WTC11 (cell line): ENCODE results near the gene CFAP251. TPM values are rescaled to one million over a fixed set of nuclear protein-coding genes. Genes with fewer than 3 reads are reported as not detected.

Experiments
- ATAC-seq: fragments of 200-7000 bp; cut with Tn5 transposase; 2 replicates; pipeline ENCODE4 v1.10.0; 2021; ENCODE audit warnings: mild to moderate bottlenecking, moderate library complexity
- CTCF ChIA-PET: fragments of 300-600 bp; sonication (Branson Sonifier 250); formaldehyde crosslinking; loops from one replicate; lab custom pipeline; 2021; ENCODE audit warnings: antibody characterized with exemption; lab: Charles Lee
- POLR2A ChIA-PET: fragments of 350-600 bp; sonication (Branson Sonifier 250); formaldehyde crosslinking; loops from one replicate; lab custom pipeline; 2021; ENCODE audit warnings: antibody characterized with exemption; lab: Charles Lee
- DNase-seq: peaks from one replicate; pipeline ENCODE4 v3.0.0; 2021; ENCODE audit warnings: low spot score
- H3K27ac Mint-ChIP-seq: 2 replicates; pipeline ENCODE4 v1.8.0; 2021; ENCODE audit warnings: mixed read lengths
- H3K27me3 Mint-ChIP-seq: 2 replicates; pipeline ENCODE4 v1.8.0; 2021; ENCODE audit warnings: low read depth, mild to moderate bottlenecking, moderate library complexity, mixed read lengths
- H3K36me3 Mint-ChIP-seq: 2 replicates; pipeline ENCODE4 v1.8.0; 2021; ENCODE audit warnings: mixed read lengths
- H3K4me1 Mint-ChIP-seq: 2 replicates; pipeline ENCODE4 v1.8.0; 2022; ENCODE audit warnings: mixed read lengths
- H3K4me3 Mint-ChIP-seq: 2 replicates; pipeline ENCODE4 v1.8.0; 2021; ENCODE audit warnings: mild to moderate bottlenecking, moderate library complexity, mixed read lengths
- H3K9me3 Mint-ChIP-seq: 2 replicates; pipeline ENCODE4 v1.8.0; 2021; ENCODE audit warnings: mixed read lengths
- CREB1 ChIP-seq: sonication (generic); formaldehyde crosslinking; IDR thresholded peaks from 2 replicates; pipeline ENCODE4 v1.8.0; 2023; ENCODE audit warnings: mild to moderate bottlenecking, missing genetic modification reagents
- HMGXB4 ChIP-seq: sonication (generic); formaldehyde crosslinking; IDR thresholded peaks from 2 replicates; pipeline ENCODE4 v1.8.1; 2023; ENCODE audit warnings: mild to moderate bottlenecking, moderate library complexity, missing genetic modification reagents
- MAX ChIP-seq: sonication (generic); formaldehyde crosslinking; IDR thresholded peaks from 2 replicates; pipeline ENCODE4 v1.8.0; 2022; ENCODE audit warnings: mild to moderate bottlenecking, missing genetic modification reagents
- MLX ChIP-seq: sonication (generic); formaldehyde crosslinking; IDR thresholded peaks from 2 replicates; pipeline ENCODE4 v1.8.1; 2023; ENCODE audit warnings: mild to moderate bottlenecking, missing genetic modification reagents, moderate library complexity
- MXD4 ChIP-seq: fragments of 250-450 bp; sonication (Bioruptor Pico); IDR thresholded peaks from 2 replicates; pipeline ENCODE4 v1.8.0; 2021; ENCODE audit warnings: mild to moderate bottlenecking, moderate library complexity, borderline replicate concordance
- NR2C2 ChIP-seq: sonication (generic); formaldehyde crosslinking; IDR thresholded peaks from 2 replicates; pipeline ENCODE4 v1.8.0; 2022; ENCODE audit warnings: mild to moderate bottlenecking, missing genetic modification reagents
- OVOL2 ChIP-seq: fragments of 250-450 bp; sonication (Bioruptor Pico); IDR thresholded peaks from 2 replicates; pipeline ENCODE4 v1.9.0; 2021; ENCODE audit warnings: mild to moderate bottlenecking, borderline replicate concordance
- STAT6 ChIP-seq: sonication (generic); formaldehyde crosslinking; conservative IDR thresholded peaks from 2 replicates; pipeline ENCODE4 v1.8.1; 2023; ENCODE audit warnings: mild to moderate bottlenecking, low read depth, missing genetic modification reagents, moderate library complexity
- TP53 ChIP-seq: sonication (generic); formaldehyde crosslinking; IDR thresholded peaks from 2 replicates; pipeline ENCODE4 v1.8.1; 2023; ENCODE audit warnings: mild to moderate bottlenecking, missing genetic modification reagents
- ZNF263 ChIP-seq: sonication (generic); formaldehyde crosslinking; IDR thresholded peaks from 2 replicates; pipeline ENCODE4 v1.8.1; 2022; ENCODE audit warnings: low read depth, mild to moderate bottlenecking, moderate library complexity, missing genetic modification reagents
- ZNF281 ChIP-seq: sonication (generic); formaldehyde crosslinking; IDR thresholded peaks from 2 replicates; pipeline ENCODE4 v1.8.0; 2023; ENCODE audit warnings: mild to moderate bottlenecking, missing genetic modification reagents
- total RNA-seq: library from RNA; stranded (reverse); gene quantifications from 3 replicates; pipeline ENCODE4 v1.2.3, GENCODE V29; 2021
- TF ChIP-seq, protein P1 (sequence below): sonication (generic); formaldehyde crosslinking; IDR thresholded peaks from 2 replicates; pipeline ENCODE4 v1.8.0; 2023; ENCODE audit warnings: missing genetic modification reagents, mild to moderate bottlenecking, borderline replicate concordance
- TF ChIP-seq, protein P2 (sequence below): sonication (generic); formaldehyde crosslinking; IDR thresholded peaks from 2 replicates; pipeline ENCODE4 v1.8.1; 2022; ENCODE audit warnings: low read depth, missing genetic modification reagents, borderline replicate concordance
- TF ChIP-seq, protein P3 (sequence below): sonication (generic); formaldehyde crosslinking; IDR thresholded peaks from 2 replicates; pipeline ENCODE4 v1.8.1; 2022; ENCODE audit warnings: low read depth, mild to moderate bottlenecking, moderate library complexity, missing genetic modification reagents, borderline replicate concordance

Gene CFAP251
- total RNA-seq, 1 experiment from 2014 or later = 3.1 TPM

GRCh38 chr12:122014781-122015180 lies 96.4 kb downstream of the CFAP251 start (continued):
- TF ChIP-seq MLX (CRISPR knock-in tag) (no peak), ZNF263 (CRISPR knock-in tag) (no peak), MXD4 (no peak), TP53 (no peak)
- TF ChIP-seq, protein P1, sequence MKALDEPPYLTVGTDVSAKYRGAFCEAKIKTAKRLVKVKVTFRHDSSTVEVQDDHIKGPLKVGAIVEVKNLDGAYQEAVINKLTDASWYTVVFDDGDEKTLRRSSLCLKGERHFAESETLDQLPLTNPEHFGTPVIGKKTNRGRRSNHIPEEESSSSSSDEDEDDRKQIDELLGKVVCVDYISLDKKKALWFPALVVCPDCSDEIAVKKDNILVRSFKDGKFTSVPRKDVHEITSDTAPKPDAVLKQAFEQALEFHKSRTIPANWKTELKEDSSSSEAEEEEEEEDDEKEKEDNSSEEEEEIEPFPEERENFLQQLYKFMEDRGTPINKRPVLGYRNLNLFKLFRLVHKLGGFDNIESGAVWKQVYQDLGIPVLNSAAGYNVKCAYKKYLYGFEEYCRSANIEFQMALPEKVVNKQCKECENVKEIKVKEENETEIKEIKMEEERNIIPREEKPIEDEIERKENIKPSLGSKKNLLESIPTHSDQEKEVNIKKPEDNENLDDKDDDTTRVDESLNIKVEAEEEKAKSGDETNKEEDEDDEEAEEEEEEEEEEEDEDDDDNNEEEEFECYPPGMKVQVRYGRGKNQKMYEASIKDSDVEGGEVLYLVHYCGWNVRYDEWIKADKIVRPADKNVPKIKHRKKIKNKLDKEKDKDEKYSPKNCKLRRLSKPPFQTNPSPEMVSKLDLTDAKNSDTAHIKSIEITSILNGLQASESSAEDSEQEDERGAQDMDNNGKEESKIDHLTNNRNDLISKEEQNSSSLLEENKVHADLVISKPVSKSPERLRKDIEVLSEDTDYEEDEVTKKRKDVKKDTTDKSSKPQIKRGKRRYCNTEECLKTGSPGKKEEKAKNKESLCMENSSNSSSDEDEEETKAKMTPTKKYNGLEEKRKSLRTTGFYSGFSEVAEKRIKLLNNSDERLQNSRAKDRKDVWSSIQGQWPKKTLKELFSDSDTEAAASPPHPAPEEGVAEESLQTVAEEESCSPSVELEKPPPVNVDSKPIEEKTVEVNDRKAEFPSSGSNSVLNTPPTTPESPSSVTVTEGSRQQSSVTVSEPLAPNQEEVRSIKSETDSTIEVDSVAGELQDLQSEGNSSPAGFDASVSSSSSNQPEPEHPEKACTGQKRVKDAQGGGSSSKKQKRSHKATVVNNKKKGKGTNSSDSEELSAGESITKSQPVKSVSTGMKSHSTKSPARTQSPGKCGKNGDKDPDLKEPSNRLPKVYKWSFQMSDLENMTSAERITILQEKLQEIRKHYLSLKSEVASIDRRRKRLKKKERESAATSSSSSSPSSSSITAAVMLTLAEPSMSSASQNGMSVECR = no peak

GRCh38 chr12:122018457-122018856 lies 100.1 kb downstream of the CFAP251 start:
- POLR2A ChIA-PET = no interaction called here
- no peaks in the 10 kb centered on the region; the same call in 1 of the 2 replicates for H3K36me3 Mint-ChIP-seq
- DNase-seq (no peak), ATAC-seq (no peak)
- H3K27ac Mint-ChIP-seq = no peak overlapping the region
- H3K4me3 Mint-ChIP-seq = no peak overlapping the region
- H3K4me1 Mint-ChIP-seq = peaks cover 13% of the 10 kb centered on the region
- peaks cover 6% of the 10 kb centered on the region; the same call in 1 of the 2 replicates for H3K9me3 Mint-ChIP-seq
- peaks cover 36% of the 10 kb centered on the region for H3K27me3 Mint-ChIP-seq
- CTCF ChIA-PET = no interaction called here
- TF ChIP-seq OVOL2 (CRISPR knock-in tag) = no peak
- no peak for TF ChIP-seq ZNF281 (CRISPR knock-in tag)
- TF ChIP-seq, protein P1 = no peak
- TF ChIP-seq STAT6 (CRISPR knock-in tag) = no peak
- TF ChIP-seq CREB1 (CRISPR knock-in tag) = no peak
- no peak for TF ChIP-seq HMGXB4 (CRISPR knock-in tag)
- TF ChIP-seq NR2C2 (CRISPR knock-in tag) = no peak
- TF ChIP-seq, protein P2, sequence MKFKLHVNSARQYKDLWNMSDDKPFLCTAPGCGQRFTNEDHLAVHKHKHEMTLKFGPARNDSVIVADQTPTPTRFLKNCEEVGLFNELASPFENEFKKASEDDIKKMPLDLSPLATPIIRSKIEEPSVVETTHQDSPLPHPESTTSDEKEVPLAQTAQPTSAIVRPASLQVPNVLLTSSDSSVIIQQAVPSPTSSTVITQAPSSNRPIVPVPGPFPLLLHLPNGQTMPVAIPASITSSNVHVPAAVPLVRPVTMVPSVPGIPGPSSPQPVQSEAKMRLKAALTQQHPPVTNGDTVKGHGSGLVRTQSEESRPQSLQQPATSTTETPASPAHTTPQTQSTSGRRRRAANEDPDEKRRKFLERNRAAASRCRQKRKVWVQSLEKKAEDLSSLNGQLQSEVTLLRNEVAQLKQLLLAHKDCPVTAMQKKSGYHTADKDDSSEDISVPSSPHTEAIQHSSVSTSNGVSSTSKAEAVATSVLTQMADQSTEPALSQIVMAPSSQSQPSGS (CRISPR knock-in tag) = no peak
- TF ChIP-seq, protein P3, sequence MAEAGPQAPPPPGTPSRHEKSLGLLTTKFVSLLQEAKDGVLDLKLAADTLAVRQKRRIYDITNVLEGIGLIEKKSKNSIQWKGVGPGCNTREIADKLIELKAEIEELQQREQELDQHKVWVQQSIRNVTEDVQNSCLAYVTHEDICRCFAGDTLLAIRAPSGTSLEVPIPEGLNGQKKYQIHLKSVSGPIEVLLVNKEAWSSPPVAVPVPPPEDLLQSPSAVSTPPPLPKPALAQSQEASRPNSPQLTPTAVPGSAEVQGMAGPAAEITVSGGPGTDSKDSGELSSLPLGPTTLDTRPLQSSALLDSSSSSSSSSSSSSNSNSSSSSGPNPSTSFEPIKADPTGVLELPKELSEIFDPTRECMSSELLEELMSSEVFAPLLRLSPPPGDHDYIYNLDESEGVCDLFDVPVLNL (CRISPR knock-in tag) = no peak
- TF ChIP-seq MAX (CRISPR knock-in tag) = no peak
